C4-2B (cell line): ENCODE data around the gene ANKRD12.
"Not testable (repeated sequence)": the region's sequence is repeated elsewhere in the genome, so short reads cannot be mapped to it uniquely, and the experiment has no call there.

Experiments used
- CTCF ChIP-seq: fragments of 450-650 bp; conservative IDR thresholded peaks from 2 replicates; pipeline ENCODE4 v1.5.1; 2017; ENCODE audit warnings: mild to moderate bottlenecking
- ZFX ChIP-seq: fragments of 450-650 bp; IDR thresholded peaks from 2 replicates; pipeline ENCODE4 v1.6.1; 2017

- not testable (repeated sequence) for TF ChIP-seq CTCF, ZFX
These were observed 26.1 kb downstream of the ANKRD12 start for GRCh38 chr18:9162663-9163062.
